ENCODE measurements around the gene HOXA11. TPM values are rescaled to one million over a fixed set of nuclear protein-coding genes. Genes with fewer than 3 reads are reported as not detected.

The HOXA11 gene
- total RNA-seq, 1 donor from 2014 or later: 1.3 TPM

DNA sequence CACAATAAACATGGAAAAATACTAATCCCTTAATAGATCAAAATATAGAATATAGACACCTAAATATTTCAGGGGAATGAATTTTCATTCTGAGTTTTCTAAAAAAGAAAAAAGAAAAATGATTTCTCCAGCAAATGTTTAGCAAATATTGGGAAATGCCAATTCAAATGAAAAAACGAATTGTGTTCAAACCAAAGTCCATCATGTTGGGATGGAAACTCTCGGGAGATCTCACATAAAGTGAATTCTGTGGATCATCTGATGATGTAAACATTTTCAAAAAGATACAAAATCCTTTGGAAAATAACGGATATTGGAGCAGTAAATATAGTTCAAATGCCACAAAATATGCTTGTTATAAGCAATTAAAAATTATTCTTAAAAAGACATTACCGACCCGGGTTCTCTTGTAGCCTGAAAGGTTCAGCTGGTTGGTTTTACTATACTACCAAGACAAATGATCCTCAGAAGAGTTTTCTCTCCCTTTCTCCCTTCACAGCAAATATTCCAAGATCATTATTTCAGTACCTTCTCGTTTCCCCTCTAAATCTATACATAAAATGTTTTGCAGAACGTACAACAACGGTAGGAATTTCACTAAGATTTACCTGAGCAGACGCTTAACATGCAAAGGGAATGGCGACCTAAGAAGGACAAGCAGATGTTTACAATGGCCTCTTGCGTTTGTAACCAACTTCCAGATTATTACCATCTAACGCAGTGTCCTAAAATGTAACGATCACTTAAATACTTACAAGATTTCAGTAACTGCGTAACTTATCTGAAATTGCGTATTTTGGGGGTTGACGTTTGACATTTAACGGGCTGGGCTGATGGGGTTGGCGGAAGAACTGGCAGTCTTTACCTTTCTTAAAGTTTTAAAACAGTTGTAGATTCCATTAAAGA, 12.4 kb upstream of the HOXA11 start:
- ATAC-seq (no peak), DNase-seq (ENCODE audit: low spot score) (no peak)
- intact Hi-C loops (cut with DNase I): loop anchor here (2.0 to 10.0 kb wide), 2 partner anchors 579 to 827 kb away; no protein-coding TSS in a partner anchor

DNA sequence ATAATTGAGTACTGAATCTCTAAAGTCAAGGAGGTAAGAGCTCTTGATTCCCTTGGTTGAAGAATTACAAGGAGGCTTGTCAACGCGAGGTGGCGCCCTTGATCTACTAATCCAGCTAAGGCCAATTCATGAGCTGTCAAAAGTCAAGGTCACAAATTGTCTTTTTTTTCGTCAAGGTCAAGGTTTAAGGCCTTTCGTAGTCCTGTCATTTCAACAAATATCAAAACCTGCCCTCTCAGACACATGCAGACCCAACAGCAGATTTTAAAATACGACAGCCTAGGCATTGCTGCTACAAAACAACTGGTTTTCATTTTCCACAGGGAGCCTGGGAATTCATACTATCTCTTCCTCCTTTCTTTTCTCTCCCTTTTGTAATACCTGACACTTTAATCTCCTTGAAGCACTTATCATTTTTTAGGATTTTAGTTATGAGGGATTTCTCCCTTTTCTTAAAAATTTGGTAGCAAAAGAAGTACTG, 11.3 kb upstream of the HOXA11 start:
- intact Hi-C loops (cut with DNase I): loop anchor here (10.0 kb wide), 1 partner anchor 828 kb away; no protein-coding TSS in a partner anchor
- no peak for ATAC-seq
- peak; percentile 93 for DNase-seq (ENCODE audit: low spot score)

DNA sequence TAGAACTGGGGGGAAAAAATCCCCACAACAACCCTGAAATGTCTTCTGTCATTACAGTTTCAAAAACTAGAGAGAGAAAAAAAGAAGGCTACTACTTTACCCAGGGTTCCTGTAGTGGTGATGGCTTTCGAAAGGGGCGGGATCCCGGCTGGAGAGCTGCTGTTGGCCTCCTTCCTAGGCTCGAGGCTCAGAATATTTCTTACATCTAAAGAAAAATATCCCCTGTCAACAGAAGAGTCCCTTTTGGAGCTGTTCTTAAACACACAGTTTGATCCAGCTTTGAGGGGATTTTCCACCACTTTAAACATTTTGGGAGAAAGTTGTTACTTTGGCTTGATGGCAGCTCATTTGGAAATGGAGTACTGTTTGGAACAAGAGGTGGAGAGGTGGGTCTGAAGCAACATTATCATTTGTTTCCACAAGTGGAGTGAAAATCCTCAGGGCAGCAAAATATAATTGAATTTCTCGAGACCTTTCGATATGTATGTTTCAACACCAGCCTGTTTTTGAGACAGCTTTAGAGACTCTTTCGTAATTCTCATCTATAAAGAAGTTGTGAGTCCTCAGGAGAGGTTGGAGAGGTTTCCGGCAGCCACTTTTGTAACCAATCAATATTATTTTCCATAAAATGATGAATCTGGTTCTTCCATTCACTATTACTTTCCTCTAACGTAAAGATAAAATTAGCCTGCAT, 9.8 kb upstream of the HOXA11 start:
- intact Hi-C loops (cut with DNase I): loop anchor here (10.0 kb wide), 1 partner anchor 830 kb away; no protein-coding TSS in a partner anchor
- ATAC-seq: no peak
- no peak for DNase-seq (ENCODE audit: low spot score)

DNA sequence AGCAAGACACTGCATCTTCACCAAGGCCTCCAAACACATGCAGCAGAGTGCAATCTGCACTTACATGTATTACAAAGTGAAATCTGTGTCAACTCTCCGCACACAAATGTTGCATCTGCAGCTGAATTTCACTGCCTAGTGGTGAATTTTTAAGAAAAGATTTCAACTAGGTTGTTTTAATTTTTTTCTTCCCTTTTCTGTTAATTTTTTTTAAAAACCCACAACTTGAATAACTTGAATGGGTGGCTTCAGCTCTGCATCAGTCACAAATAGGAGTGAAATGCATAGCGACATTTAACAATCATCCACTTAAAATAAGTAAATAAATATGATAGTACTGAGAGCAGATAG, 8.9 kb upstream of the HOXA11 start:
- ATAC-seq (no peak), DNase-seq (ENCODE audit: low spot score) (no peak)
- intact Hi-C loops (cut with DNase I): loop anchor here (10.0 kb wide), 1 partner anchor 831 kb away; no protein-coding TSS in a partner anchor

DNA sequence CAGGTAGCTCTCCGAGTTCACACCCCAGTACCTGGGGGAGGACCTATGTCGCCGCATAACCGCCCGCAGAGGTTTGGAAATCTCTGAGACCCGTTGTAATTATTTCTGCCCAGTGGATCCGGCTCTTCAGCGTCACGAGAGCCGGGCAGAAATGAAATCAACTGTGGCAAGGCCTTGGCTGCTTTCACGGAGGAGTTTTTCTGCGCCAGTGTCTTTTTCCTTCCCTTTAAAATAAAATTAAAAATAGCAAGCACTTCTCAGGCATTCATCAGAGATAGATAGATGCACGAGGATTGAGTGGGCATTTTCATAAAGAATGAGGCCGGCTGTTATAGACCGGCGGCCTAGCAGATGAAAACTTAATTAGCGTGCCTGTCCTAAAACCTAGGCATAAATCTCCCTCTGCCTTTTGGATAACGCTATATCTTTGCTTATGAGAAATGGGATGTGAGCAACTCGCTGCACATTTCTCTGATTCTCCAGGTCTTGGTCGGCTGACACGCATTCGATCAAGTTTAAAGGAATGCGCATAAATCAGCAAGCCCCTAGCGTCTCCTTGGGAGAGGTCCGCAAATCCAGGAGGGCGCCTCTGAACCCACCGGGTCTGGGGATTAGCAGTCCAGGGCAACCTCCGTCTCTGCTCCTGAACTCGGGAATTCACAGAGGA, 8.4 kb upstream of the HOXA11 start:
- no peak for DNase-seq (ENCODE audit: low spot score)
- intact Hi-C loops (cut with DNase I): loop anchor here (10.0 kb wide), 1 partner anchor 831 kb away; no protein-coding TSS in a partner anchor
- ATAC-seq: no peak

DNA sequence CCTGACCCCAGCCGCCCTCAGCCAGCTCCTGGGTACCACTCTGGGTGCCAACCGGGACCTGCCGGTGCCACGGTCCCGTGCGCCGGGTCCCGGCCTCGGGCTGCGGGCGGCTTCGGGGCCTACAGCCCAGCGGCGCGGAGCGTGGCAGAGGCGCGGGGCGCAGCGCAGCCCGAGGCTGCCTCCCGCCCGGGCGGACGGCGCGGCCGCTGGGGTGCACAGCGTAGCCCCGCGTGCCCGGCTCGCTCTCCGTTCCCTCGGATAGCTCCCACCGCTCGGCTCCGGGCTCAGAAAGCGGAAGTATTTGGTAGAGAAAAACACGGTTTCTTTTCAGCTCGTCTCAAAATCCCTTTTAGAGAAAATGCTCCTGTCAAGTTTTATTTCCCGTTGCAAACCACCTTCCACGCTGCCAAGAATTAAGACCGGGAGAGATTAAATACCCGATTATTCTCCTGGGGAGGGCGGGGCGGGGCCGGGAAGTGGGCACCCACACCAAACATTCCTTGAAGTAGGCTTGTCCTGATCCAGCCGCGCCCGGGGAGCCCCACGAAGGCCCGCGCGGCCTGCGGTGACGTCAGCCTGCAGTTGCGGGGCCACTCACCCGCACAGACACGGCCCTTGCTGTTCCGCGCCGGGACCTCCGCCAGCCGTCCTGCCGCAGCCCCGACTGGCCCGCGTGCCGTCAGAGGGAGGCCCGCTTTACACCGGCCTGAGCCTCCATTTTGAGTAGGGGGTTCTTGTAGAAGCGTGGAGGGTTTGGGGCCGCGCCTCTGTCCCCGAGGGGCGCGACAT, 7.7 kb upstream of the HOXA11 start:
- intact Hi-C loops (cut with DNase I): loop anchor here (10.0 kb wide), 1 partner anchor 832 kb away; no protein-coding TSS in a partner anchor
- peak; percentile 33 for ATAC-seq
- no peak for DNase-seq (ENCODE audit: low spot score)

DNA sequence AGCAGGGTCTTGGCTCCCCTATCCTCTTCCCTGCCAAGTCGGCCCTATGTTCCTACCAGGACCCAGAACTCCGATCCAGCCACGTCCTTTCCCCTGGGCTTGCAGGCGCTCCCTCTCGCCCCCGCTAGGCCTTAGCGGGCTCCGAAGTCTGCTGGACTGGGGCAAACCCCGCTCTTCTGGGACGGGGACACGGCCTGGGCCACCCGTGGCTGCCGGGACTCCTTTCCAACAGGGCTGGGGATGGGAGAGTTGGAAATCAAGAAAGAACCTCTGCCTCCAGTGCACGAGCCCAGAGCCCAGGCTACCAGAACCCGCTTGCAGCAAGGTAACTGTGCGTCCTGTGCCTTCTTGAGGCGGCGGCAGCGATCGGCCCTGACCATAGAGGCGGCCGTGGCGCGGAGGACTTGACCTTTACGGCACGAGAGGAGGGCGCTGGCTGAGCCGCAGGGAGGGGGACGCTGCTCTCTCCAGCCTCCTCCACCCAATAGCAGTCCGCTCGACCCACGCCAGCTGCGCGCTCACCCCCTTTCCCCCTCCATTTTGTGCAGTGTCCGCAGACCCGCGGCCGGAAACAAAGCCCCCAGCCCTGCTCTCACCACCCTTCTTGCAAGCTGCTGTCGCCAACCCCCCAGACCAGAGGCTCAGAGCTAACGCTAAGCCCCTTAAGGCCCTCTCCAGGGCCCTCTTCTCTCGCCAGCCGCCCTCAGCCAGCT, 7.0 kb upstream of the HOXA11 start:
- DNase-seq (ENCODE audit: low spot score): no peak
- ATAC-seq: peak; percentile 31
- intact Hi-C loops (cut with DNase I): loop anchor here (10.0 kb wide), 1 partner anchor 833 kb away; no protein-coding TSS in a partner anchor

DNA sequence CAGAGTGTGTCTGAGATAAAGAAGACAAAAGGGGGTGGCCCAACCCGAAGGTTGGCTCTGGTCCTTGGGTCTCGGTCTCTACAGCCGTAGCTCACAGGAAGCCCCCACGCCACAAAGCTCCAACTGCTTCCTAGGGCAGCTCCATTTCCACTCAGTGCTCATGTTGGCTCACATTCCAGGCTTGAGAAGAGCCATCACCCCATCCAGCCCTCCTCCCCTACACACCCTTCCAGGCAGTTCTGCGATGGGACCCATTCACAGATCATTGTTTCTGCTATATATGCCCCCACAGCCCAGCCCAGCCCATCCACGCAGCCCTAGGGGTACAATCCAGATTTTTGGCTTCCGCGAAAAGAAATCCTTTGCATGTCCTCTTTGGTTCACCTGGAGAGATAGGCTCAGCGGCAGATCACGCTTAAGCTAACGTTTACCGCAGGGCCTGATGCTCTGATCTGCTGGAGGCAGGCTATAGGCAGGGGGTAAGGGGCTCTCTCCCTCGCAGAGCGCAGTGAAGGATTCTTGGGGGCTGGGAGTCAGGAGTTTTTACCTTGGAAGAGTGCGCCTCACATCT, 6.2 kb upstream of the HOXA11 start:
- intact Hi-C loops (cut with DNase I): loop anchor here (10.0 kb wide), 1 partner anchor 834 kb away; no protein-coding TSS in a partner anchor
- ATAC-seq: no peak
- no peak for DNase-seq (ENCODE audit: low spot score)

DNA sequence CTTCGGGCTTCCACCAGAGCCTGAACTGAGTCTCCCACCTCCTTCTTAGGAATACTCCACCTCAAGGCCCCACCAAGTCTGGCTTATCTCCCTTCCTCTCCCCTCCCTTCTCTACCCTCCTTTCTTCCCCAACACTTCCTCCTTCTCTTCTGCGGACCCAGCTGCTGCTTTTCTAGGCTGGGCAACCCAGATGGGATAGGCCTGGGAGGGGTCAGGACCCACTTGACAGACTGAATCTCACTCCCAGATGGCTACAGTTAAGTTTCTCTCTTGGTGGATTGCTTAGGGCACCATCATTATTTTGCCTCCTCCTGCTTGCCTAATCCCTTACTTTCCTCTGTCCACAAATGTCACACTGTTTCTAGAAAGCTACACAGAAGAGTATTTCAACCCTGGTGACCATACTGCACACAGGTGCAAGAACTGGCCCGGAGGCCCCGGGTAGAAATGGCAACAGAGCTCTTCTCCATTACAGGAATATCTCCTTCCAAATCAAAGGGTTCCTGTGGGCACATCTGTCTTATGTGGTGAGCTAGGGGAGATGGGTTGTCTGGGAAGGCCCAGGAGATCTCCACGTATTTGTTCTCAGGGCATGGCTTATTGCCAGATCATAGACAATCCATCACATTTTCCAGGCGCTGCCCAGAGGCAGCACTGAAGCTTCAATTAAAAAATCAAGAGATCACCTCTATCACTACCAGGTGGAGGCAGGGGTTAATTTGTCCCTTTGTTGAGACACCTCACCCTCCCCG, 5.1 kb upstream of the HOXA11 start:
- no peak for ATAC-seq
- intact Hi-C loops (cut with DNase I): loop anchor here (10.0 kb wide), 1 partner anchor 835 kb away; no protein-coding TSS in a partner anchor
- no peak for DNase-seq (ENCODE audit: low spot score)

DNA sequence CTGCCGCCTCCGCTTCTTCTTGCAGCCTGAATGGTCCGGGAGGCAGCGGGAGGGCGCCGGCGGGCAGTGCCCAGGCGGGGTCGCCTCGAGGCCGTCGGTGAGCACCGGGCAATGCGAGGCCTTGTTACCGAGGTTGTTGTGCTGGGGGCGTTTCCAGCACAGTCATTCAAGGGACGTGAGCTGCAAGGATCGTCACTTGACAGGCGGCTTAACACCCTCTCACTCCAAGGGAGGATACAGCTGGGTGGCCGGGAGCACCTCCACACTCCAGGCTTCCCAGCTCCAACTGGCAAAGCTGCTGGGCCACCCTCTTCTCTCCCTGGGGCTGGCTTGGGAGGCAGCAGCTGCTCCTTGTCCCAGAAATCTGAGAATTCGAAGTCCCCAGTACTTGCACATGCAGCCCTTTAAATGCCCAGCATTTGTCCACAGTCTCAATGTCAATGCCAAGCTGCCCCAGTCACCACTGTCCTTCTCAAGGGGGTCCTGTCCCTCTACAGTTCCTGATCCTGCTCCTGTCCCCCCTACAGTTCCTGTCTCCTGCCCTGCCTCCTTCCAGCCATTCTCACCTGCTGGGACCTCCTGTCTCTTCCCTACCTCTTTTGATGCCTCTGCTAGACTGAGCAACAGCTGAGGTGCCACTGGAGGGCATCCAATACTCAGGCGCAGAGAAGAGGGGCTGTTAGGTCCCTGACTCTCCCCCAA, 4.4 kb upstream of the HOXA11 start:
- DNase-seq (ENCODE audit: low spot score) (peak; percentile 58), ATAC-seq (no peak)
- intact Hi-C loops (cut with DNase I): no loop called here

DNA sequence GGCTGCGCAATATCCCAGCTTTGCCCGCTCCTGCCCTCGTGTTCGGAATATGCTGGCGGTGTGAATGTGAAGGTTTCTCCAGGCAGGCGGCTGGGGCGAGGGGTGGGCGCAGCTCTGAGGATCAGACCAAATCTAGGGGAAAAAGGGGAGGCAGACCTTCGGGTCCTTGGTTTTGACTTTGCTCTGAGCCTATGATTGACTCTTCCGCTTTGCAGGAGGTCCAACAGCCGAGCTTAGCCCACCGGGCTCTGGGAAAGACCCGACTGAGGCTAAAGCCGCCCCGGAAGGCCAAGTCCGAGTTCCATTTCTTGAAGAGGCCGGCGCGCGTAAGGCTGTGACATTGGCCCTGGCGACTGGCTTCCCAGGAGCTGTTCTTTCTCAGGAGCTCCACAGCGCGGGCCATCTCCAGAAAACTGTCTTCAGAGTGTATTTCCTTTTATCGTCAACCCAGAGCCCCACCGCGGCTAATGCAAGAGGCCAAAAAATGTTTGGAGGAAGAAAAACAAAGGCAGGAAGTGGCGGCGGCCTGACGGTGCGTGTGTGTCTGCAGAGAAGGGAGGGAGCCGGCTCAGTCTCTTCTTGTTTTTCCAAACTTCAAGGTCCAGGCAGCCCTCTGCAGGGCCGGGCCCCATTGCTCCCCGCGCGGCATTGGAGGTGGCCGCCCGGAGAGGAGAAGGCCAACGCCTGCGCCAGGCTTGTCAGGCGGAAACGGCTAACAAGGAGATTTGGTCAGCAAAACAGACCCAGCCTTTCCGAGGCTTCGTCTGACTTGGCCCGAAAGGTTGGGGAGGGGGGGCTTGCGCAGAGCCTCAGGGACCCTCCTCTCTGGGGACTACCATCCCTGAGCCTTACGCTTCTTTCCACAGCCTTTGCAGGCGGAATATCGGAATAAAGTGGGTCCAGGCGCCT, 3.6 kb upstream of the HOXA11 start:
- DNase-seq (ENCODE audit: low spot score) (peak; percentile 68), ATAC-seq (no peak)
- intact Hi-C loops (cut with DNase I): no loop called here

DNA sequence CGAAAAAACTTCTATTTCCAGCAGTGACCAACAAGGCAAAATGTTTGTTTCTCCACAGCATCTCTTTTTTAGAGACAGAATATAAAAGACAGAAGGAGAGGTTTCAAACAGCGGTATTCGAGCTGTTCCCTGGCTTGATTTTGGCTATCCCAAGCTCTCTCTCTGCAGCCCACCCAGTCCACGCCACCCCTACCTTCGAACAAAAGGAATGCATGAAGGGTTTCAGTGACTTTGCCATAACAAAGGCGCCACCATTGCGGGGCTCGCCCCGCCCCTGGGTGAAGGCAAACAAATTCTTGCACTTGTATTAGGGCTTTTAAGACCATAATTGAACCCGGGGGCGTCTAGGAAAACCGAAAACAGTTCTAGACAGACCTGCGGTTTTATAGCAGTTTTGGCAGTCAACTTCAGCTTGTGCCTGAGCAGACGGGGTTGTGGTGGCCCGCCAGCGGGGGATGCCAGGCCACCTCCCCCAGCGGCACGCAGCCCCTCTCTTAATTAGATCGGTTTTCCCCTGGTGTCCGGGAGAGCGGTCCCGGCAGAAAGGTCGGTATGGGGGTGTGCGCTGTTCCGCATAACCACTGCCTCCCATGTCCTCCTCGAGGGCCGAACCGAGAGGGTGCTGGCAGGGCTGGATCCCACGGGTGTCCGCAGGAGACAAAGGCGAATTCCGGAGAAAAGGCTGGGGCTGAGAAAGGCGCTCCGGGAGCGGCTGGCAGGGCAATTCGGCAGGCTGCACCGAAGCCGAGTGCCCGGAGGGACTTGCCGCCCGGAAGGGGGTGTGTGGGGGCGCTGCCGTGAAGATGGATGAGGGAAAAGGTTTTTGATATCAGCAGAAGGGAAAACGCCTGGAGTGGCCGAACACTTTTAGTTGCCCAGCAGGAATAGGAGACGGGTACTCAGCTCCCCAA, 2.7 kb upstream of the HOXA11 start:
- DNase-seq (ENCODE audit: low spot score) (peak; percentile 57), ATAC-seq (no peak)

DNA sequence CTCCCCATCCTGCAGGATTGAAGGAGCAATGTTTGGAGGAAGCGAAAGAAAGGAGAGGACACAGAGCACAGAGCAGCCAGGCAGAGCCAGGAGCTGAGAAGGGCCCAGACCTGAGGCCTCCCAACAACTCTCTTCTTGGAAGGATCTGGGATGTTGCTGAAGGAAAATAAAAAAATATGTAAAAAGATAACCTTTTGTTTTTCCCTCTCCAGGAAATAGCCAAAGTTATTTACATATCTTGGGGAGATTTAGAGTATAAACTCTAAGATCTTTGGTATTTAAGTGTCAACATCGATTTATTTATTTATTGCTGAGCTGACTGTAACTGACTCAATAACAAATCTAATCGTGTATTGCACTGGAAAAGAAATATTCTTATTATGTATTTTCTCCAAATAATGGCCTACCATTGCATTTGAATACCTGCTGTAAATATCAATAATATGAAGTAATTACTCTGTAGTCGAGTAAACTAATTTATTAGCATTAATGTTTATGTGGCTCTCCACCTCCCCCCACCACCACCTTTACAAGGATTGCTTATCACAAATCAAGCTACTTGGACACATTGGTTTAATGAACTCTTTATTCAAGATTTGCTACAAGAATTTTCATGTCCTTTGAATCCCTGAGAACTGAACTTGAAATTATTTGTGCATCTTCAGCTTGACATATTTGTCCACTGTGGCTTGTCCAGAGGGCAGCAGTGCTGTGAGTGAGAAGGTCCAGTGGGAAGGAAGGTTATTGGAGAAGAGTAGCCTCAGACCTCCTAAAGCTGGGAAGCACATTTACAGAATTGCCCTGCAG, 1.8 kb upstream of the HOXA11 start:
- ATAC-seq: no peak
- no peak for DNase-seq (ENCODE audit: low spot score)
- intact Hi-C loops (cut with DNase I): no loop called here

More for the DNA sequence above, 2.7 kb upstream of the HOXA11 start:
- intact Hi-C loops (cut with DNase I): no loop called here

Data from sciatic nerve (tissue), 2 donors.